Measurements from ENCODE around the gene PYGM. TPM values are rescaled to one million over a fixed set of nuclear protein-coding genes. Genes with fewer than 3 reads are reported as not detected.

Gene PYGM
- total and polyA plus RNA-seq, 2 donors (not counting 3 experiments of a cell fraction or from before 2014, with no cell fraction given): 0.10 to 0.62 TPM

- peak; percentile 69 for DNase-seq (ENCODE audit: low read depth, low spot score)
- Histone ChIP-seq H4K20me1 (replicated peaks; ENCODE audit: control insufficient read depth, extremely low read depth, insufficient read depth, low read length) (no peaks in the 10 kb centered on the region), H3K36me3 (ENCODE audit: control insufficient read depth in 2 of 2, extremely low read depth in 1 of 2, insufficient read depth in 2 of 2, low read length in 2 of 2) (peaks cover 2 to 21% of the 10 kb centered on the region in 2 experiments), H3K27me3 (ENCODE audit: control insufficient read depth in 2 of 2, insufficient read depth in 2 of 2, low read length in 2 of 2) (no peaks in the 10 kb centered on the region), H3K79me2 (ENCODE audit: control insufficient read depth, insufficient read depth, low read length) (peaks cover 5% of the 10 kb centered on the region), H3K9me3 (replicated peaks; ENCODE audit: control insufficient read depth, insufficient read depth, low read length) (no peaks in the 10 kb centered on the region), H3K9ac (replicated peaks; ENCODE audit: extremely low read depth, insufficient read depth, low read length) (peak overlapping the region; percentile 46), H3K4me2 (ENCODE audit: insufficient read depth, low read length) (peak overlapping the region; percentile 61), H2AFZ (ENCODE audit: low read depth, low read length) (no peak overlapping the region), H3K4me1 (ENCODE audit: control insufficient read depth, extremely low read depth, insufficient read depth, low read length) (peaks cover 36% of the 10 kb centered on the region), H3K9me1 (replicated peaks; ENCODE audit: control insufficient read depth, extremely low read depth, insufficient read depth, low read length) (no peaks in the 10 kb centered on the region), H3K27ac (ENCODE audit: insufficient read depth, low read depth, low read length) (peak overlapping the region; percentile 74), H3K4me3 (replicated peaks in 1 of 3; ENCODE audit: insufficient read depth in 1 of 3, low read depth in 1 of 3, low read length in 3 of 3) (peak overlapping the region; percentile 40 to 70 (median 43))
- peak; percentile 77 for FAIRE-seq
- TF ChIP-seq POLR2AphosphoS5 (IDR thresholded peaks at IDR 0.05; ENCODE audit: insufficient read depth, low read depth, low read length): peak; percentile 86
- peak; percentile 51 for TF ChIP-seq POLR2A (IDR thresholded peaks at IDR 0.05; ENCODE audit: low read depth, low read length)
- no peak for TF ChIP-seq JUN (IDR thresholded peaks at IDR 0.05; ENCODE audit: borderline replicate concordance, insufficient read depth, insufficient read length, low read depth)
- no peak for TF ChIP-seq EZH2 (IDR thresholded peaks at IDR 0.05; ENCODE audit: borderline replicate concordance, low read depth, low read length, severe bottlenecking)
- no peak for TF ChIP-seq MAX (IDR thresholded peaks at IDR 0.05; ENCODE audit: insufficient read depth, insufficient read length)
- dilution Hi-C loops (cut with MboI; ENCODE audit: extremely low pct_ligation_motif_present, low sequenced_read_pairs): no loop called here
- ChIA-PET CTCF (interaction anchor here (1.6 to 3.6 kb wide), 2 partner anchors 14 to 43 kb away, joined by 4 to 32 read pairs; partner anchors contain the start of gene CDC42BPG), POLR2A (interaction anchor here (1.2 kb wide), 1 partner anchor 76 kb away, joined by 3 read pairs; no protein-coding TSS in a partner anchor)
- intact Hi-C loops (cut with micrococcal nuclease): loop anchor here (1.0 to 2.0 kb wide), 4 partner anchors 9 to 43 kb away; partner anchors contain the start of genes CDC42BPG, MEN1 and SF1
- BruUV-seq (replicated peaks): no TSS peak
Measured at GRCh38 chr11:64801561-64802369, 42.0 kb upstream of the PYGM start.

GRCh38 chr11:64801158-64801464 is 41.3 kb upstream of the PYGM start:
- H3K4me1 ChIP-seq (ENCODE audit: control insufficient read depth, extremely low read depth, insufficient read depth, low read length): peaks cover 36% of the 10 kb centered on the region
- H3K27me3 ChIP-seq (ENCODE audit: control insufficient read depth in 2 of 2, insufficient read depth in 2 of 2, low read length in 2 of 2): no peaks in the 10 kb centered on the region
- no peaks in the 10 kb centered on the region for H4K20me1 ChIP-seq (replicated peaks; ENCODE audit: control insufficient read depth, extremely low read depth, insufficient read depth, low read length)
- dilution Hi-C loops (cut with MboI; ENCODE audit: extremely low pct_ligation_motif_present, low sequenced_read_pairs) (no loop called here), intact Hi-C loops (cut with micrococcal nuclease) (loop anchor here (2.0 kb wide), 1 partner anchor 14 kb away; no protein-coding TSS in a partner anchor)
- no TSS peak for BruUV-seq (replicated peaks)
- no peak for TF ChIP-seq MAX (IDR thresholded peaks at IDR 0.05; ENCODE audit: insufficient read depth, insufficient read length)
- TF ChIP-seq JUN (IDR thresholded peaks at IDR 0.05; ENCODE audit: borderline replicate concordance, insufficient read depth, insufficient read length, low read depth): no peak
- no peak for TF ChIP-seq MYC (IDR thresholded peaks at IDR 0.05; ENCODE audit: low read depth, low read length)
- TF ChIP-seq FOS (IDR thresholded peaks at IDR 0.05; ENCODE audit: borderline replicate concordance, insufficient read depth, low read length): no peak
- no peak for TF ChIP-seq EZH2 (IDR thresholded peaks at IDR 0.05; ENCODE audit: borderline replicate concordance, low read depth, low read length, severe bottlenecking)
- no peak for TF ChIP-seq POLR2A (IDR thresholded peaks at IDR 0.05; ENCODE audit: low read depth, low read length)
- no peak for TF ChIP-seq GATA2 (IDR thresholded peaks at IDR 0.05; ENCODE audit: insufficient read depth, insufficient read length, low read depth, low read length)
- TF ChIP-seq CTCF (IDR thresholded peaks at IDR 0.05; ENCODE audit: extremely low read depth in 1 of 2, insufficient read depth in 1 of 2, low read depth in 1 of 2, low read length in 2 of 2): no peak
- no peak for TF ChIP-seq POLR2AphosphoS5 (IDR thresholded peaks at IDR 0.05; ENCODE audit: insufficient read depth, low read depth, low read length)
- POLR2A ChIA-PET: interaction anchor here (1.2 kb wide), 1 partner anchor 77 kb away, joined by 3 read pairs; no protein-coding TSS in a partner anchor
- CTCF ChIA-PET: interaction anchor here (1.6 to 3.6 kb wide), 2 partner anchors 13 to 43 kb away, joined by 4 to 32 read pairs; partner anchors contain the start of gene CDC42BPG
- peaks cover 2 to 25% of the 10 kb centered on the region in 2 experiments for H3K36me3 ChIP-seq (ENCODE audit: control insufficient read depth in 2 of 2, extremely low read depth in 1 of 2, insufficient read depth in 2 of 2, low read length in 2 of 2)
- no peak for DNase-seq (ENCODE audit: low read depth, low spot score)
- H3K4me2 ChIP-seq (ENCODE audit: insufficient read depth, low read length): peak overlapping the region; percentile 61
- H3K4me3 ChIP-seq (replicated peaks in 1 of 3; ENCODE audit: insufficient read depth in 1 of 3, low read depth in 1 of 3, low read length in 3 of 3): no peak overlapping the region
- no peaks in the 10 kb centered on the region for H3K9me3 ChIP-seq (replicated peaks; ENCODE audit: control insufficient read depth, insufficient read depth, low read length)
- H2AFZ ChIP-seq (ENCODE audit: low read depth, low read length): no peak overlapping the region
- peaks cover 5% of the 10 kb centered on the region for H3K79me2 ChIP-seq (ENCODE audit: control insufficient read depth, insufficient read depth, low read length)
- H3K9me1 ChIP-seq (replicated peaks; ENCODE audit: control insufficient read depth, extremely low read depth, insufficient read depth, low read length): no peaks in the 10 kb centered on the region
- H3K27ac ChIP-seq (ENCODE audit: insufficient read depth, low read depth, low read length): peak overlapping the region; percentile 74
- H3K9ac ChIP-seq (replicated peaks; ENCODE audit: extremely low read depth, insufficient read depth, low read length): peak overlapping the region; percentile 6
- no peak for FAIRE-seq

Measured in endothelial cell of umbilical vein (primary cell).